ACC112 (cell line): ENCODE results near the gene LPP.
"Not testable (repeated sequence)": the region's sequence is repeated elsewhere in the genome, so short reads cannot be mapped to it uniquely, and the experiment has no call there.

Experiments used
- H2AFZ ChIP-seq: fragments of 200-600 bp; sonication (generic); one replicate; pipeline ENCODE4 v1.6.0; 2017; ENCODE audit warnings: antibody characterized with exemption, low read length; ENCODE audit not compliant: unreplicated experiment
- H3K27ac ChIP-seq: fragments of 200-600 bp; sonication (generic); 2 replicates; pipeline ENCODE4 v1.5.1; 2014; ENCODE audit warnings: low read depth, mild to moderate bottlenecking, antibody characterized with exemption, low read length, moderate library complexity
- H3K27me3 ChIP-seq: fragments of 200-600 bp; sonication (generic); 2 replicates; pipeline ENCODE4 v1.6.1; 2014; ENCODE audit warnings: mild to moderate bottlenecking, antibody characterized with exemption, low read length, moderate library complexity, mixed read lengths; ENCODE audit not compliant: insufficient read depth
- H3K36me3 ChIP-seq: fragments of 200-600 bp; sonication (generic); 2 replicates; pipeline ENCODE4 v1.6.1; 2016; ENCODE audit warnings: mild to moderate bottlenecking, antibody characterized with exemption, low read length, moderate library complexity, mixed read lengths; ENCODE audit not compliant: insufficient read depth
- H3K4me1 ChIP-seq: fragments of 200-600 bp; sonication (generic); one replicate; pipeline ENCODE4 v1.6.1; 2016; ENCODE audit warnings: low read length, mixed read lengths; ENCODE audit not compliant: insufficient read depth, unreplicated experiment, control insufficient read depth
- H3K4me3 ChIP-seq: fragments of 200-600 bp; sonication (generic); 2 replicates; pipeline ENCODE4 v1.5.1; 2014; ENCODE audit warnings: mild to moderate bottlenecking, low read depth, low read length
- H3K79me2 ChIP-seq: fragments of 200-600 bp; sonication (generic); one replicate; pipeline ENCODE4 v1.6.0; 2016; ENCODE audit warnings: low read length; ENCODE audit not compliant: control insufficient read depth, unreplicated experiment, insufficient read depth

The LPP gene

DNA sequence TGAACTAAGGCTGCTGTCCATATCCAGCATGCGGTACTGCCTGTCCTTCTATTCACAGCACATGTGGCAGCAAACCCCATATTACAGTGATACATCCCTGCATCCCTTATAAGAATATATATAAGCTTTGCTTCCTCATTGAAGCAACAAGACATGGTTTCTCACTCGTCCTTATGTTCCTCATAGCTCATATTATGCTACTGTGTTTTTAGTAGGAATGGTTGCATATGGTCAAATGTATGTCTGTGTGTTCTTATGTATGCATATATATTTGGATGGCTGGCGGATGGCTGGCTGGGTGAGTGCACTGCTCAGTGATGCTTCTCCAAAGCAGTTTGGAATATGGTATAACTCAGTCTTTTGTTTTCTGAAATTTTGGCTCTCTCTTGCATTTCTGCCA lies 254.9 kb downstream of the LPP start:
- Histone ChIP-seq H3K27ac (no peak overlapping the region), H2AFZ (no peak overlapping the region), H3K36me3 (peaks cover 4% of the 10 kb centered on the region; the same call in 1 of the 2 replicates), H3K4me1 (no peaks in the 10 kb centered on the region), H3K4me3 (no peak overlapping the region), H3K27me3 (no peaks in the 10 kb centered on the region), H3K79me2 (no peaks in the 10 kb centered on the region)

DNA sequence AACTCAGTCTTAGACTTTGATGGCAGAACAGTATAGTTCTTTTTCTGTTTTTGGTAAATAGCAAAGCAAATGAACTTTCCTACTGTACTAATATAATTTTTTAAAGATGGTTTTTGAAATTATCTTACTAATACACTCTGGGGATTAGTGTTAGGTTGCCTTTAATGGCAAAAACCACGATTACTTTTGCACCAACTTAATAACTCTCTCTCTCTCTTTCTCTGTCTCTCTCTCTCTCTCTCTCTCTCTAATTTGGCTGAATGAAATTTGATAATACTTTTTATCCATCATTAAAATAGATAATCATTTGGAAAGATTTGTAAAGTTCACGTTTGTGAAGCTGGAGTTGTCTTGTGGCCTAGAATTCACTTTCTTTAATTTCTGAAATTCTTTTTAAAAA lies 257.8 kb downstream of the LPP start:
- Histone ChIP-seq H3K36me3 (peaks cover under 1% of the 10 kb centered on the region; the same call in 1 of the 2 replicates), H3K4me1 (peaks cover 4% of the 10 kb centered on the region), H2AFZ (no peak overlapping the region), H3K79me2 (peaks cover 3% of the 10 kb centered on the region), H3K27me3 (no peaks in the 10 kb centered on the region), H3K27ac (no peak overlapping the region), H3K4me3 (no peak overlapping the region)

DNA sequence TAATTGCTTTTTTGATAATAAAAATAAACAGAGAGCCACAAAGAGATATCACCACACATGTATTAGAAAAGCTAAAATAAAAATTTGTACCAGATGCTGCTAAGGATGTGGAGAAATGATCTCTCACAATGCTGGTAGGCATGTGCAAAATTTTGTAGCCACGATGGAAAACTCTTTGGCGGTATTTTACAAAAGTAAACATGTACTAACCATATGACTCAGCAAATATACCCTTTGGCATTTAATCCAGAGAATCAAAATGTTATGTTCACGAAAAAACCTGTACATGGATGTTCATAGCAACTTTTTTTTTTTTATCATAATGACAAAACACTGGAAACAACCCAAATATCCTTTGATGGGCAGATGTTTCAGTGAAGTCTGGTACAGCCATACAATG lies 261.2 kb downstream of the LPP start:
- Histone ChIP-seq H3K79me2 (peaks cover 3% of the 10 kb centered on the region), H3K27ac (no peak overlapping the region)

DNA sequence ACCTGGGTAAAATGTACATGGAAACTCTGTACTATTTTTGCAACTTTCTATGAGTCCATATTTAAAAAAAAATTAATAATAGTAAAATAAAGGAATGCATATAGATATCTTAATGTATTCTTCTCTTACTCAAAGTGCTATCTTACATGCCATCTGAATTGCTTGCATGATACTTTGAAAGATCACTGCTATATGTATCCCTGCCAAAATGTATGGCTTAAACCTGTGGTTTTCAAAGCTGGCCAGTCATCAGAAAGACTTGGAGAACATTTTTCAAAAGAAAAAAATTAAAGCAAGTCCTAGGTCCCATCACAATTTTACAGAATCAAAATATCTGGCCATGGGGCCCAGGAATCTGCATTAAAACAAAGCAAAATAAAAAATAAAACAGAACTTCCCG lies 262.1 kb downstream of the LPP start:
- no peak overlapping the region for H3K4me3 ChIP-seq
- H3K36me3 ChIP-seq, result peaks cover 5% of the 10 kb centered on the region
- H3K4me1 ChIP-seq, result peaks cover 22% of the 10 kb centered on the region
- no peaks in the 10 kb centered on the region for H3K27me3 ChIP-seq
- H3K79me2 ChIP-seq, result peaks cover 3% of the 10 kb centered on the region
- H2AFZ ChIP-seq, result no peak overlapping the region
- no peak overlapping the region for H3K27ac ChIP-seq

More for the DNA sequence above, 261.2 kb downstream of the LPP start:
- Histone ChIP-seq H3K27me3 (no peaks in the 10 kb centered on the region), H3K36me3 (peaks cover 5% of the 10 kb centered on the region), H2AFZ (no peak overlapping the region), H3K4me1 (peaks cover 13% of the 10 kb centered on the region), H3K4me3 (no peak overlapping the region)

DNA sequence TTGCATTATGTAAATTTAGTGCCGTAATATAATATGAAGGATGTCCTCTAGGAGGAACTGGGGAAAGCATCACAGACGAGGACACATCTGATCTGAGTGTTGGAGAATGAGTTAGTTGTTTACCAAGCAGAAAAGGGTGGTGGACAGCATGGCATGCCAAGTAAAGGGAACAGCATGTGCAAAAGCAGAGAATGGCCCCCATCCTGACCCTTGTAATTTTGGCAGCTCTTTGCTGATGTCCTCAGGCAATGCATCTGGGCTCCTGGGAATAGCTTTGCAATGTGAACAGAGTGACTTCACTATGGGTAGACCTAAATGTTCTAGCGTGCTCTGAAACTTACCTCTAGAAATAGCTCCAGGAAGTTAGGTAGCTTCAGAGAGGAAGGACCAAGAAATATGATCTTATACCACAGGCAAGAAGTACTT lies 263.3 kb downstream of the LPP start:
- no peak overlapping the region for H2AFZ ChIP-seq
- peaks cover 34% of the 10 kb centered on the region for H3K4me1 ChIP-seq
- H3K27ac ChIP-seq, result no peak overlapping the region
- H3K4me3 ChIP-seq, result no peak overlapping the region
- H3K36me3 ChIP-seq, result peaks cover 7% of the 10 kb centered on the region; the same call in 1 of the 2 replicates
- H3K79me2 ChIP-seq, result peaks cover 11% of the 10 kb centered on the region
- no peaks in the 10 kb centered on the region for H3K27me3 ChIP-seq

DNA sequence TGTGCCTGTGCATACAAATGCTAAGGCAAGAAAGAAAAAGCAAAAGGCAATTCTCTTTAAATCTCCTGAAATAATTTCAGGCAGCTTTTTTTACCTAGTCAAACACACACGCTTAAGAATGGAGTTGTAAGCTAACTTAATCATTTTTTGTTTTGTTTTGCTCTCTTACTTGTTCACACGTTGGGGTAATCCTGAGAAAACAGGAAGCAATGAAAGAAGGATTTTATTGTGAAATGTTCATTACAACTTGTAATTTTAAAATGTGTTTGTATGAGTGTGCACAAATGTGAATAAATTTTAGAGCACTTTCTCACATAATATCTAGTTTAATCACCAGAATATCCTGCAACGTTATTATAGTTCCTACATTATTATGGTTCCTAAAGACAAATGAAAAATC lies 263.8 kb downstream of the LPP start:
- Histone ChIP-seq H3K4me1 (peaks cover 35% of the 10 kb centered on the region), H3K27me3 (no peaks in the 10 kb centered on the region), H3K4me3 (no peak overlapping the region), H2AFZ (no peak overlapping the region), H3K36me3 (peaks cover 11% of the 10 kb centered on the region; the same call in 1 of the 2 replicates), H3K27ac (no peak overlapping the region), H3K79me2 (peaks cover 15% of the 10 kb centered on the region)

DNA sequence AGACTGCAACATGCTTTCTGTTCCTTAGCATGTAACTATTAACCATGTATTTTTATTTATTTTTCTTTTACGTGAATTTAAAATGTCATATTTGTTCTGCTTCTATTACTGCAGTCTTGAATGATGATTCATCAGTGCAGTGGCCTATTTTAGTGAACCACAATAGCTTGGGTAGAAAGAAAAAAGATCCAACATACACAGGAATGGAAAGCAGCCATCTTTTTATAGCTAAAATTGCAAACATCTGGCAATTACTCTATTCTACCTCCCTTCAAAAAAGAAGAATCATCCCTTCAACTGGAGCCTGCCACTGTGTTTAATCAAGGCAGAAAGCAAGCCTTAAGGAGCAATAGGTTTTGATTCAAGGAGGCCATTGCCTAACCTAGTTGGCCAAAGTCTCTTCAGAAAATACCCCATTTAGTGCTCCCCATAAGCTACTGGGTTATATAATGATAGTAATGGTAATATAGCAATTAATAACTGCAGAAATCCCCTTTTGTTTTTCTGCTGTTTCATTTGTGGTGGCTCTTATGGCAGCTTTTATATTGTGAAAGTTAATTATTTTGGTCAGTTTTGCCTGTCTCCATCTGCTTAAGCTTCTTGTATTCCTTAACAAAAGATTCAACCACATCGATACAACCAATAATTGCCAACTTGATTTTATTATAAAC lies 267.3 kb downstream of the LPP start:
- Histone ChIP-seq H3K36me3 (peaks cover 11% of the 10 kb centered on the region; the same call in 1 of the 2 replicates), H3K27me3 (no peaks in the 10 kb centered on the region), H3K4me1 (peaks cover 31% of the 10 kb centered on the region), H2AFZ (peak overlapping the region; percentile 40), H3K4me3 (peak overlapping the region; percentile 46; the same call in 1 of the 2 replicates), H3K27ac (peak overlapping the region; percentile 87), H3K79me2 (peaks cover 14% of the 10 kb centered on the region)

DNA sequence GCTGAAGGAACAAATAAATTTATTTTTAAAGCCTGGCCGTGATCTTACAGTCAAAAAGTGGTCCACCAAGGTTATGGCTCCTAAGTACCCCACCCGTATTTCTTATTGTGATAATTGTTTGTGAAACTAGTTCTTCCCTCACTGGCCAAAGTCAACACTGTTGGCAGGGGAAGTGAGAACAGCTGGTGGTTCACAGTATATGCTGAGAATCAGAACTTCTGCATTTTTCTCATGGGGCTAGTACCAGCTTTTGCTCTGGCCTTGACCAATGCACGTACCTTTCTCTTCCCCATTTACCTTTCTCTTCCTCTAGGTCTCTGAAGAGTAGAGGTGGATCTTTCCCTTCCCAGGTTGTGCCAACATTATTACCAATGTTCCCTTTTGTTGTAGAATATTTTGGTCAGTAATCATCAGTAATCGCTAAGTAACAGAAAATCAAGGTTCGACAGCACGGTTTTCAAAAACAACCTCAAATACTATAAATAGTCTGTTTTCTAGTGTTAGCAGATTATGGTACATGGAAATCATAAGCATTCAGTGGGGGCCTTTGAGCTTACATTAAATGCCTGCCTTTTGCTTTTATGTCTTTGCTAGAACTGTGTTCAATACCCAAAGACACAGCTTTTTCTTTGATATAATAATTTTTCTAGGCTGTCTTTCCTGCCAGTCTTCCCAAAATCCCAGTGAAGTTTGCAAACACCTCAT lies 268.0 kb downstream of the LPP start:
- Histone ChIP-seq H3K36me3 (peaks cover 11% of the 10 kb centered on the region; the same call in 1 of the 2 replicates), H3K79me2 (peaks cover 17% of the 10 kb centered on the region), H3K27me3 (no peaks in the 10 kb centered on the region), H3K27ac (peak overlapping the region; percentile 87), H3K4me3 (0 out of 2 replicates have a peak overlapping the region, but pooled peaks have one; percentile 46), H3K4me1 (peaks cover 30% of the 10 kb centered on the region), H2AFZ (peak overlapping the region; percentile 40)

DNA sequence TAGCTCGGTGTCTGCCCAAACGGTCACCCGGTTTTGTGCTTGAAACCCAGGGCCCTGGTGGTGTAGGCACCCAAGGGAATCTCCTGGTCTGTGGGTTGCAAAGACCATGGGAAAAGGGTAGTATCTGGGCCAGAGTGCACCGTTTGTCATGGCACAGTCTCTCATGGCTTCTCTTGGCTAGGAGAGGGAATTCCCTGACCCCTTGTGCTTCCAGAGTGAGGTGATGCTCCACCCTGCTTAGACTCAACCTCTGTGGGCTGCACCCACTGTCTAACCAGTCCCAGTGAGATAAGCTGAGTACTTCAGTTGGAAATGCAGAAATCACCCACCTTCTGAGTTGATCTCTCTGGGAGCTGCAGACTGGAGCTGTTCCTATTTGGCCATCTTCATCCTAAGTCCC lies 274.0 kb downstream of the LPP start:
- H3K4me3 ChIP-seq, H3K27me3 ChIP-seq, H3K27ac ChIP-seq, H3K36me3 ChIP-seq, H2AFZ ChIP-seq, H3K79me2 ChIP-seq: not testable (repeated sequence)
- peaks cover 27% of the 10 kb centered on the region for H3K4me1 ChIP-seq

DNA sequence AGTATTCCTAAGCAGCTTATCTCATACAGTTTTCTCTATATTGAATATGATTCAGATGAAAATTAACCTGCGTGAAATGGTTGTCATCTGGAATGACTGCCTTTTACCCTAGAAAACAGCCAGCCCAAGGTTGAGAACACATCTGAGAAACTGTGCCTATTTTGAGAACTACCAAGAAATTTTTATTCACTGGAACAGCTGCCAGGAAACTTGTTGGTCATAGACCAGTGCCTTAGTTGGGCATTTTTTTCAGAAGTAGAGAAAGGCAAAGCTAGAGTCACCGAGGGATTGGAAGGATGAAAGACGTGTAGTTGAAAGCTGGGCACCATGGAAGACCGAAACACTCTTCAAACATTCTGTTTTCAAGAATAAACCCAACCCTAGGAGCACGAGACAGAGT lies 277.1 kb downstream of the LPP start:
- Histone ChIP-seq H3K27ac (peak overlapping the region; percentile 81), H2AFZ (no peak overlapping the region), H3K4me3 (no peak overlapping the region), H3K79me2 (peaks cover 9% of the 10 kb centered on the region), H3K27me3 (no peaks in the 10 kb centered on the region), H3K4me1 (peaks cover 40% of the 10 kb centered on the region), H3K36me3 (0 out of 2 replicates have a peak, but pooled peaks cover 3% of the 10 kb centered on the region)

DNA sequence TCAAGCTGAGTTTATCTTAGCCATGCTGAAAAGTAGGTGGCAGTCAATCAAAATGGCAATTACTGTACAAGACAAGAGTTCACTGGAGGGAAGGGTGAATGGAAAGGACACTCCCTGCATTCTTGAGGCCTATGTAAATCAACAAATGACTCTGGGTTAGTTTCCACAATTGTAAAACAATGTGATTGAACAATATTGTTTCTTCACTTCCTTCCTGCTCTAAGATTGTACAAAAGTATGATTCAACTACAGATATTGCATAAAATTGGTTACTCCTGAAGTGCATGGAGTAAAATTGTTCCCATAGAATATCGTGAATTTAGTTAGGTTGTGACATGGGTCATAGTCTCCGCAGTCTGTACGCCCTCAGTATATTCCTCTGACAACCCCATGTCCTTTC lies 277.6 kb downstream of the LPP start:
- H3K36me3 ChIP-seq, result 0 out of 2 replicates have a peak, but pooled peaks cover 3% of the 10 kb centered on the region
- no peak overlapping the region for H2AFZ ChIP-seq
- peak overlapping the region; percentile 81 for H3K27ac ChIP-seq
- H3K4me1 ChIP-seq, result peaks cover 40% of the 10 kb centered on the region
- H3K79me2 ChIP-seq, result peaks cover 8% of the 10 kb centered on the region
- H3K27me3 ChIP-seq, result no peaks in the 10 kb centered on the region
- no peak overlapping the region for H3K4me3 ChIP-seq
